PC-3 (cell line): ENCODE data around the gene HNF1A.

ENCODE experiments used
- CTCF ChIP-seq: fragments of 300-600 bp; sonication (generic); conservative IDR thresholded peaks from 2 replicates; pipeline ENCODE4 v1.5.1; 2017; ENCODE audit warnings: antibody characterized with exemption, low read depth, mild to moderate bottlenecking, low read length
- EZH2 ChIP-seq: fragments of 300-600 bp; sonication (generic); IDR thresholded peaks from one replicate; pipeline ENCODE4 v1.6.1; 2017; ENCODE audit warnings: antibody characterized with exemption, mild to moderate bottlenecking, low read length; ENCODE audit not compliant: unreplicated experiment

- TF ChIP-seq CTCF (peak; percentile 30; the same call in 1 of the 2 replicates), EZH2 (no peak)
Measured at GRCh38 chr12:121013715-121014114, 35.4 kb downstream of the HNF1A start.
